HepG2 (cell line): ENCODE measurements around the gene TLE7. TPM values are rescaled to one million over a fixed set of nuclear protein-coding genes. Genes with fewer than 3 reads are reported as not detected.

Source experiments
- AGO1 ChIP-seq: fragments of 200-400 bp; formaldehyde crosslinking; IDR thresholded peaks from 2 replicates; pipeline ENCODE4 v1.6.1; 2017; ENCODE audit warnings: mild to moderate bottlenecking, low read depth, low read length, moderate library complexity; ENCODE audit not compliant: poor library complexity, severe bottlenecking
- HCFC1 ChIP-seq: fragments of 150-350 bp; IDR thresholded peaks from 2 replicates; pipeline ENCODE4 v1.6.1; 2014; ENCODE audit warnings: low read depth, low read length
- HHEX ChIP-seq: IDR thresholded peaks from 2 replicates; pipeline ENCODE4 v1.6.1; 2016; ENCODE audit warnings: control low read depth
- NR2F6 ChIP-seq, 2 experiments: IDR thresholded peaks; 2 replicates each; pipeline ENCODE4 v1.6.1; 2016; ENCODE audit warnings: antibody characterized with exemption in 1 of 2, mild to moderate bottlenecking in 1 of 2
- NR3C1 ChIP-seq: sonication (generic); formaldehyde crosslinking; IDR thresholded peaks from 2 replicates; pipeline ENCODE4 v1.4.0; 2020; ENCODE audit warnings: missing genetic modification reagents
- SRSF4 ChIP-seq: fragments of 200-400 bp; formaldehyde crosslinking; IDR thresholded peaks from one replicate; pipeline ENCODE4 v1.6.1; 2018; ENCODE audit warnings: mild to moderate bottlenecking, low read depth, low read length, moderate library complexity; ENCODE audit not compliant: poor library complexity, severe bottlenecking
- TMF1 ChIP-seq: sonication (generic); formaldehyde crosslinking; IDR thresholded peaks from 2 replicates; pipeline ENCODE4 v1.8.1; 2022; ENCODE audit warnings: low read depth, missing genetic modification reagents
- U2AF1 ChIP-seq: fragments of 200-400 bp; formaldehyde crosslinking; optimal IDR thresholded peaks from 2 replicates; pipeline ENCODE3; 2017; ENCODE audit warnings: mild to moderate bottlenecking, low read depth, low read length
- ZBTB42 ChIP-seq: sonication (generic); formaldehyde crosslinking; IDR thresholded peaks from 2 replicates; pipeline ENCODE4 v1.5.0; 2020; ENCODE audit warnings: mild to moderate bottlenecking, missing genetic modification reagents
- ZBTB7B ChIP-seq: sonication (generic); formaldehyde crosslinking; IDR thresholded peaks from 2 replicates; pipeline ENCODE4 v1.4.0; 2020; ENCODE audit warnings: missing genetic modification reagents
- ZNF264 ChIP-seq: sonication (generic); formaldehyde crosslinking; IDR thresholded peaks from 2 replicates; pipeline ENCODE4 v1.4.0; 2020; ENCODE audit warnings: missing genetic modification reagents
- ZNF3 ChIP-seq: IDR thresholded peaks from 2 replicates; pipeline ENCODE4 v1.7.0; 2017; ENCODE audit warnings: inconsistent platforms
- ZNF572 ChIP-seq: sonication (generic); formaldehyde crosslinking; IDR thresholded peaks from 2 replicates; pipeline ENCODE4 v1.5.1; 2020; ENCODE audit warnings: mild to moderate bottlenecking, missing genetic modification reagents
- ZNF839 ChIP-seq: sonication (generic); formaldehyde crosslinking; IDR thresholded peaks from 2 replicates; pipeline ENCODE4 v1.4.0; 2020; ENCODE audit warnings: missing genetic modification reagents, mild to moderate bottlenecking, borderline replicate concordance
- polyA plus RNA-seq, 8 experiments: library from polyadenylated mRNA; depleted of rRNA in 3 of 8; stranded (reverse) in 7 of 8; unstranded in 1 of 8; fragments of >200 nt; fragmentation: Illumina TruSeq in 4 of 8; extraction: Trizol in 4 of 8; gene quantifications; 2 replicates each; pipeline versions ENCODE4 v1.2.1 to v1.2.3, GENCODE V29; 2011 to 2016; ENCODE audit warnings: low read depth in 4 of 8, missing spikeins in 1 of 8, mixed read lengths in 1 of 8; ENCODE audit not compliant: insufficient read depth in 1 of 8
- total RNA-seq, 5 experiments: library from RNA; depleted of rRNA; stranded (reverse); fragments of >200 nt; fragmentation: Illumina TruSeq; extraction: Trizol; gene quantifications; 2 replicates each; pipeline ENCODE4 v1.2.3, GENCODE V29; 2016; ENCODE audit warnings: low read depth in 1 of 5
- TF ChIP-seq, protein P1 (sequence below): IDR thresholded peaks from 2 replicates; pipeline ENCODE4 v1.6.1; 2016; ENCODE audit warnings: missing compliant biosample characterization, missing genetic modification reagents, borderline replicate concordance
- TF ChIP-seq, protein P2 (sequence below): sonication (generic); formaldehyde crosslinking; IDR thresholded peaks from 2 replicates; pipeline ENCODE4 v1.8.1; 2023; ENCODE audit warnings: missing genetic modification reagents, mild to moderate bottlenecking, borderline replicate concordance
- TF ChIP-seq, protein P3 (sequence below), 2 experiments: fragments of 450-650 bp in 1 of 2; sonication (generic) in 1 of 2; formaldehyde crosslinking; IDR thresholded peaks; 2 replicates each; pipeline versions ENCODE4 v1.5.0 to v1.8.0; 2020 to 2022; ENCODE audit warnings: mild to moderate bottlenecking in 1 of 2, missing genetic modification reagents in 1 of 2
- TF ChIP-seq, protein P4 (sequence below): sonication (generic); formaldehyde crosslinking; IDR thresholded peaks from 2 replicates; pipeline ENCODE4 v1.8.1; 2023; ENCODE audit warnings: mild to moderate bottlenecking, moderate library complexity, missing genetic modification reagents
- TF ChIP-seq, protein P5 (sequence below): sonication (generic); formaldehyde crosslinking; IDR thresholded peaks from 2 replicates; pipeline ENCODE4 v1.4.0; 2020; ENCODE audit warnings: missing genetic modification reagents

TLE7 gene
- total and polyA plus RNA-seq, 2 of the 13 experiments (the other 11 are each of a cell fraction or from before 2014, with no cell fraction given): not detected

DNA sequence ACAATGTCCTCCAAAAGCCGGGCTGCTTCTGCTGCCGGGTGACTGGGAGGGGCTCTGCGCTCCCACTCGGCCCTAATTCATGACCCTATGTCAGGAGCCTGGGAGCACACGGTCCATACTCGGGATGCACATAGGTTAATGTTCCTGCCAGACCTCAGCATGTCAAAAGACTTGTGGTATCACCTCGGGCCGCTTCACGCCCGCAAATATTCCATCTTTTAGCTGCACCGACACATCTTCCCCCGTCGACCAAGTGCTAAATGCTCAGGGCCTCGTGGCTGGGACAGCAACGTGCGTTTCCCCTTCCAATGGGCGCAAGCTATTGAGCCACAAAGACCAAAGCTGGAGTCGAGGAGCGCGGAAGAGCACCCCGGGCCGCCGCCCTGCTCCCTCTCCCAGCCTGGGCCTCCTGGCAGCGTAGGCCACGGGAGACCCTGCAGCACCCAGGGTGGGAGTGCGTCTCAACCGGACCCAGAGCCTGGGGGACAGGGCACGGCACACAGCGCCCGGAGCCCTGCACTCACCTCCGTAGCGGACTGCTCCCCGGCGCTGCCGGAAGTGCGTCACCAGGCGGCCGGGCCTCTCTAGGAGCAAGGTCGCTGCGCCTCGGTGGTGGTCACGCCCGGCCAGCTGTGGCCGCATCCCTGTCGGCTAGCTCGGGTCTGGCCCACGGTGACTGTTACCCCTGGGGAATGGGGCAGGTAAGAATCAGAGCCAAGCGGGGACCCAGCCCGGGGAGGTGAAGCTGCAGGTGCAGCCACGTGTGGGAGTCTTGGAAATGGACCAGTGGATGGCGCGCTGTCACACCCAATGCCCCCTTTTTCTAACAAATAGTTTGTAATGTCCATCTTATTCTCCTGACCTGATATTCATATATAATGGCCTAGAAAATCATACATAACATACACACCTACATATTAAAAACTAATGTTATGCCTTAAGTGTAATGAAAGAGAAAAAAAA is 20.1 kb upstream of the TLE7 start, which contains the start of gene ZNF23 (continued):
- TF ChIP-seq, protein P1, sequence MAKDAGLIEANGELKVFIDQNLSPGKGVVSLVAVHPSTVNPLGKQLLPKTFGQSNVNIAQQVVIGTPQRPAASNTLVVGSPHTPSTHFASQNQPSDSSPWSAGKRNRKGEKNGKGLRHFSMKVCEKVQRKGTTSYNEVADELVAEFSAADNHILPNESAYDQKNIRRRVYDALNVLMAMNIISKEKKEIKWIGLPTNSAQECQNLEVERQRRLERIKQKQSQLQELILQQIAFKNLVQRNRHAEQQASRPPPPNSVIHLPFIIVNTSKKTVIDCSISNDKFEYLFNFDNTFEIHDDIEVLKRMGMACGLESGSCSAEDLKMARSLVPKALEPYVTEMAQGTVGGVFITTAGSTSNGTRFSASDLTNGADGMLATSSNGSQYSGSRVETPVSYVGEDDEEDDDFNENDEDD (CRISPR knock-in tag): peak; percentile 85
- no peak for TF ChIP-seq NR3C1
- peak; percentile 82 for TF ChIP-seq AGO1
- TF ChIP-seq ZNF572: peak; percentile 94
- TF ChIP-seq ZBTB42 (CRISPR knock-in tag): peak; percentile 97
- TF ChIP-seq U2AF1: peak; percentile 100
- TF ChIP-seq NR2F6 (IDR thresholded peaks at IDR 0.05): peak; percentile 28; the same call in 1 of the 2 replicates
- peak; percentile 83 for TF ChIP-seq NR2F6 (CRISPR knock-in tag; IDR thresholded peaks at IDR 0.05)
- peak; percentile 76 for TF ChIP-seq HCFC1
- TF ChIP-seq, protein P2, sequence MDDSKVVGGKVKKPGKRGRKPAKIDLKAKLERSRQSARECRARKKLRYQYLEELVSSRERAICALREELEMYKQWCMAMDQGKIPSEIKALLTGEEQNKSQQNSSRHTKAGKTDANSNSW (CRISPR knock-in tag): peak; percentile 85; the same call in 1 of the 2 replicates
- no peak for TF ChIP-seq ZNF3 (CRISPR knock-in tag)
- TF ChIP-seq, protein P3, sequence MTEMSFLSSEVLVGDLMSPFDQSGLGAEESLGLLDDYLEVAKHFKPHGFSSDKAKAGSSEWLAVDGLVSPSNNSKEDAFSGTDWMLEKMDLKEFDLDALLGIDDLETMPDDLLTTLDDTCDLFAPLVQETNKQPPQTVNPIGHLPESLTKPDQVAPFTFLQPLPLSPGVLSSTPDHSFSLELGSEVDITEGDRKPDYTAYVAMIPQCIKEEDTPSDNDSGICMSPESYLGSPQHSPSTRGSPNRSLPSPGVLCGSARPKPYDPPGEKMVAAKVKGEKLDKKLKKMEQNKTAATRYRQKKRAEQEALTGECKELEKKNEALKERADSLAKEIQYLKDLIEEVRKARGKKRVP (CRISPR knock-in tag; IDR thresholded peaks at IDR 0.05): peak in 1 of 2 experiments; percentile 58; a peak in 1 of 4 replicates
- TF ChIP-seq SRSF4: no peak
- TF ChIP-seq, protein P4, sequence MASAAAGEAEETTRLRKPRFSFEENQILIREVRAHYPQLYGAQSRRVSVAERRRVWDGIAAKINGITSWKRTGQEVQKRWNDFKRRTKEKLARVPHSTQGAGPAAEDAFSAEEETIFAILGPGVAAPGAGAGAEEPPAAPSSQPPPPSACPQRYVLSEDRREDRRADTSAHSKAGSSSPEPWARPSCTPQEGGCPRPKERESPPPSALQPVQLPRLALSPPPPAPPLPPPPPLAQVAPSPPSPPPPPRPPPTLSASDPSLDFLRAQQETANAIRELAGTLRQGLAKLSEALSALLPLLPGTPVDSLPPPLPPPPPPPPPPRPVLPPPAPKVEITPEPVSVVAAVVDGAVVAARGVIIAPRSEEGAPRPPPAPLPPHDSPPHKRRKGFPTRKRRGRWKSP (CRISPR knock-in tag): peak; percentile 95
- peak; percentile 52; the same call in 1 of the 2 replicates for TF ChIP-seq ZNF264 (CRISPR knock-in tag)
- no peak for TF ChIP-seq HHEX
- peak; percentile 42; the same call in 1 of the 2 replicates for TF ChIP-seq TMF1
- TF ChIP-seq ZNF839: 0 out of 2 replicates have a peak, but pooled peaks have one; percentile 28
- TF ChIP-seq ZBTB7B (CRISPR knock-in tag): peak; percentile 61
- TF ChIP-seq, protein P5, sequence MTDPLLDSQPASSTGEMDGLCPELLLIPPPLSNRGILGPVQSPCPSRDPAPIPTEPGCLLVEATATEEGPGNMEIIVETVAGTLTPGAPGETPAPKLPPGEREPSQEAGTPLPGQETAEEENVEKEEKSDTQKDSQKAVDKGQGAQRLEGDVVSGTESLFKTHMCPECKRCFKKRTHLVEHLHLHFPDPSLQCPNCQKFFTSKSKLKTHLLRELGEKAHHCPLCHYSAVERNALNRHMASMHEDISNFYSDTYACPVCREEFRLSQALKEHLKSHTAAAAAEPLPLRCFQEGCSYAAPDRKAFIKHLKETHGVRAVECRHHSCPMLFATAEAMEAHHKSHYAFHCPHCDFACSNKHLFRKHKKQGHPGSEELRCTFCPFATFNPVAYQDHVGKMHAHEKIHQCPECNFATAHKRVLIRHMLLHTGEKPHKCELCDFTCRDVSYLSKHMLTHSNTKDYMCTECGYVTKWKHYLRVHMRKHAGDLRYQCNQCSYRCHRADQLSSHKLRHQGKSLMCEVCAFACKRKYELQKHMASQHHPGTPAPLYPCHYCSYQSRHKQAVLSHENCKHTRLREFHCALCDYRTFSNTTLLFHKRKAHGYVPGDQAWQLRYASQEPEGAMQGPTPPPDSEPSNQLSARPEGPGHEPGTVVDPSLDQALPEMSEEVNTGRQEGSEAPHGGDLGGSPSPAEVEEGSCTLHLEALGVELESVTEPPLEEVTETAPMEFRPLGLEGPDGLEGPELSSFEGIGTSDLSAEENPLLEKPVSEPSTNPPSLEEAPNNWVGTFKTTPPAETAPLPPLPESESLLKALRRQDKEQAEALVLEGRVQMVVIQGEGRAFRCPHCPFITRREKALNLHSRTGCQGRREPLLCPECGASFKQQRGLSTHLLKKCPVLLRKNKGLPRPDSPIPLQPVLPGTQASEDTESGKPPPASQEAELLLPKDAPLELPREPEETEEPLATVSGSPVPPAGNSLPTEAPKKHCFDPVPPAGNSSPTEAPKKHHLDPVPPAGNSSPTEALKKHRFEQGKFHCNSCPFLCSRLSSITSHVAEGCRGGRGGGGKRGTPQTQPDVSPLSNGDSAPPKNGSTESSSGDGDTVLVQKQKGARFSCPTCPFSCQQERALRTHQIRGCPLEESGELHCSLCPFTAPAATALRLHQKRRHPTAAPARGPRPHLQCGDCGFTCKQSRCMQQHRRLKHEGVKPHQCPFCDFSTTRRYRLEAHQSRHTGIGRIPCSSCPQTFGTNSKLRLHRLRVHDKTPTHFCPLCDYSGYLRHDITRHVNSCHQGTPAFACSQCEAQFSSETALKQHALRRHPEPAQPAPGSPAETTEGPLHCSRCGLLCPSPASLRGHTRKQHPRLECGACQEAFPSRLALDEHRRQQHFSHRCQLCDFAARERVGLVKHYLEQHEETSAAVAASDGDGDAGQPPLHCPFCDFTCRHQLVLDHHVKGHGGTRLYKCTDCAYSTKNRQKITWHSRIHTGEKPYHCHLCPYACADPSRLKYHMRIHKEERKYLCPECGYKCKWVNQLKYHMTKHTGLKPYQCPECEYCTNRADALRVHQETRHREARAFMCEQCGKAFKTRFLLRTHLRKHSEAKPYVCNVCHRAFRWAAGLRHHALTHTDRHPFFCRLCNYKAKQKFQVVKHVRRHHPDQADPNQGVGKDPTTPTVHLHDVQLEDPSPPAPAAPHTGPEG: peak; percentile 91; the same call in 1 of the 2 replicates
